ENCODE measurements around the gene ALPG.
"Not testable (repeated sequence)": the region's sequence is repeated elsewhere in the genome, so short reads cannot be mapped to it uniquely, and the experiment has no call there.

ALPG gene

GRCh38 chr2:232382331-232383225, 24.1 kb upstream of the ALPG start:
- no peak overlapping the region for H3K4me3 ChIP-seq (ENCODE audit: control insufficient read depth in 1 of 7, extremely low read depth in 1 of 7, insufficient read depth in 4 of 7, low read depth in 2 of 7, low read length in 6 of 7)
- peaks cover 0 to 18% (median 0%) of the 10 kb centered on the region in 5 experiments for H3K27me3 ChIP-seq (replicated peaks in 2 of 5; ENCODE audit: control insufficient read depth in 4 of 5, insufficient read depth in 5 of 5, low read length in 4 of 5)
- CTCF ChIA-PET = interaction anchor here (0.5 to 1.0 kb wide), 5 partner anchors 13 to 39 kb away, joined by 3 to 5 read pairs (median 3); no protein-coding TSS in a partner anchor
- POLR2A ChIA-PET = no interaction called here
- no peak for DNase-seq
- no peak overlapping the region for H3K27ac ChIP-seq (ENCODE audit: insufficient read depth in 1 of 2, low read depth in 1 of 2, low read length in 2 of 2, poor library complexity in 1 of 2, severe bottlenecking in 2 of 2)
- H3K9me3 ChIP-seq (ENCODE audit: control extremely low read depth in 1 of 5, control insufficient read depth in 4 of 5, insufficient read depth in 2 of 5, low read depth in 1 of 5, low read length in 4 of 5) = no peaks in the 10 kb centered on the region
- H3K36me3 ChIP-seq (ENCODE audit: control insufficient read depth in 4 of 4, insufficient read depth in 4 of 4, low read length in 3 of 4) = no peaks in the 10 kb centered on the region
- peaks cover 0 to 26% (median 16%) of the 10 kb centered on the region in 4 experiments for H3K4me1 ChIP-seq (ENCODE audit: control extremely low read depth in 1 of 4, control insufficient read depth in 4 of 4, insufficient read depth in 4 of 4, low read length in 3 of 4)
- WGBS (ENCODE audit: insufficient coverage) = 84% methylated on average over 9 of the region's 18 CpGs

- POLR2A ChIA-PET = no interaction called here
- DNase-seq = peak in 1 of 3 donors; percentile 28
- 92% methylated on average over 1 of the region's 1 CpG for WGBS (ENCODE audit: insufficient coverage)
- Histone ChIP-seq H3K27me3 (replicated peaks in 2 of 5; ENCODE audit: control insufficient read depth in 4 of 5, insufficient read depth in 5 of 5, low read length in 4 of 5) (peaks cover 0 to 22% (median 0%) of the 10 kb centered on the region in 5 experiments), H3K36me3 (ENCODE audit: control insufficient read depth in 4 of 4, insufficient read depth in 4 of 4, low read length in 3 of 4) (no peaks in the 10 kb centered on the region), H3K4me3 (ENCODE audit: control insufficient read depth in 1 of 7, extremely low read depth in 1 of 7, insufficient read depth in 4 of 7, low read depth in 2 of 7, low read length in 6 of 7) (no peak overlapping the region), H3K27ac (ENCODE audit: insufficient read depth in 1 of 2, low read depth in 1 of 2, low read length in 2 of 2, poor library complexity in 1 of 2, severe bottlenecking in 2 of 2) (no peak overlapping the region), H3K9me3 (ENCODE audit: control extremely low read depth in 1 of 5, control insufficient read depth in 4 of 5, insufficient read depth in 2 of 5, low read depth in 1 of 5, low read length in 4 of 5) (no peaks in the 10 kb centered on the region), H3K4me1 (ENCODE audit: control extremely low read depth in 1 of 4, control insufficient read depth in 4 of 4, insufficient read depth in 4 of 4, low read length in 3 of 4) (peaks cover 0 to 33% (median 17%) of the 10 kb centered on the region in 4 experiments)
- CTCF ChIA-PET = interaction anchor here (1.0 to 2.4 kb wide), 6 partner anchors 10 to 484 kb away, joined by 3 to 7 read pairs (median 4); no protein-coding TSS in a partner anchor
Observed at GRCh38 chr2:232384466-232384865, 22.2 kb upstream of the ALPG start.

- H3K4me3 ChIP-seq (ENCODE audit: control insufficient read depth in 1 of 7, extremely low read depth in 1 of 7, insufficient read depth in 4 of 7, low read depth in 2 of 7, low read length in 6 of 7); H3K9me3 ChIP-seq (ENCODE audit: control extremely low read depth in 1 of 5, control insufficient read depth in 4 of 5, insufficient read depth in 2 of 5, low read depth in 1 of 5, low read length in 4 of 5); DNase-seq; POLR2A ChIA-PET; H3K36me3 ChIP-seq (ENCODE audit: control insufficient read depth in 4 of 4, insufficient read depth in 4 of 4, low read length in 3 of 4); H3K27ac ChIP-seq (ENCODE audit: insufficient read depth in 1 of 2, low read depth in 1 of 2, low read length in 2 of 2, poor library complexity in 1 of 2, severe bottlenecking in 2 of 2): not testable (repeated sequence)
- CTCF ChIA-PET = interaction anchor here (1.0 to 2.4 kb wide), 5 partner anchors 11 to 484 kb away, joined by 3 to 7 read pairs (median 4); no protein-coding TSS in a partner anchor
- H3K4me1 ChIP-seq (ENCODE audit: control extremely low read depth in 1 of 4, control insufficient read depth in 4 of 4, insufficient read depth in 4 of 4, low read length in 3 of 4) = peaks cover 0 to 38% (median 18%) of the 10 kb centered on the region in 4 experiments
- peaks cover 0 to 22% (median 0%) of the 10 kb centered on the region in 5 experiments for H3K27me3 ChIP-seq (replicated peaks in 2 of 5; ENCODE audit: control insufficient read depth in 4 of 5, insufficient read depth in 5 of 5, low read length in 4 of 5)
Observed at GRCh38 chr2:232385058-232385457, 21.6 kb upstream of the ALPG start.

GRCh38 chr2:232385660-232386489, 20.8 kb upstream of the ALPG start:
- Histone ChIP-seq H3K27me3 (replicated peaks in 2 of 5; ENCODE audit: control insufficient read depth in 4 of 5, insufficient read depth in 5 of 5, low read length in 4 of 5) (peaks cover 0 to 26% (median 0%) of the 10 kb centered on the region in 5 experiments), H3K36me3 (ENCODE audit: control insufficient read depth in 4 of 4, insufficient read depth in 4 of 4, low read length in 3 of 4) (no peaks in the 10 kb centered on the region), H3K4me3 (ENCODE audit: control insufficient read depth in 1 of 7, extremely low read depth in 1 of 7, insufficient read depth in 4 of 7, low read depth in 2 of 7, low read length in 6 of 7) (peak overlapping the region in 2 of 7 experiments; percentile 32 to 58), H3K4me1 (ENCODE audit: control extremely low read depth in 1 of 4, control insufficient read depth in 4 of 4, insufficient read depth in 4 of 4, low read length in 3 of 4) (peaks cover 0 to 46% (median 24%) of the 10 kb centered on the region in 4 experiments), H3K27ac (ENCODE audit: insufficient read depth in 1 of 2, low read depth in 1 of 2, low read length in 2 of 2, poor library complexity in 1 of 2, severe bottlenecking in 2 of 2) (no peak overlapping the region), H3K9me3 (ENCODE audit: control extremely low read depth in 1 of 5, control insufficient read depth in 4 of 5, insufficient read depth in 2 of 5, low read depth in 1 of 5, low read length in 4 of 5) (no peaks in the 10 kb centered on the region)
- CTCF ChIA-PET = interaction anchor here (1.0 to 2.4 kb wide), 5 partner anchors 11 to 53 kb away, joined by 3 to 7 read pairs (median 4); no protein-coding TSS in a partner anchor
- POLR2A ChIA-PET = interaction anchor here (0.7 kb wide), 1 partner anchor 249 kb away, joined by 3 read pairs; no protein-coding TSS in a partner anchor
- WGBS (ENCODE audit: insufficient coverage) = 36% methylated on average over 23 of the region's 24 CpGs
- DNase-seq = peak; percentile 71 to 90 (median 82)

- Histone ChIP-seq H3K4me1 (ENCODE audit: control extremely low read depth in 1 of 4, control insufficient read depth in 4 of 4, insufficient read depth in 4 of 4, low read length in 3 of 4) (peaks cover 0 to 49% (median 26%) of the 10 kb centered on the region in 4 experiments), H3K4me3 (ENCODE audit: control insufficient read depth in 1 of 7, extremely low read depth in 1 of 7, insufficient read depth in 4 of 7, low read depth in 2 of 7, low read length in 6 of 7) (peak overlapping the region in 3 of 7 experiments; percentile 32 to 58 (median 36)), H3K27ac (ENCODE audit: insufficient read depth in 1 of 2, low read depth in 1 of 2, low read length in 2 of 2, poor library complexity in 1 of 2, severe bottlenecking in 2 of 2) (no peak overlapping the region), H3K36me3 (ENCODE audit: control insufficient read depth in 4 of 4, insufficient read depth in 4 of 4, low read length in 3 of 4) (no peaks in the 10 kb centered on the region), H3K27me3 (replicated peaks in 2 of 5; ENCODE audit: control insufficient read depth in 4 of 5, insufficient read depth in 5 of 5, low read length in 4 of 5) (peaks cover 0 to 27% (median 0%) of the 10 kb centered on the region in 5 experiments), H3K9me3 (ENCODE audit: control extremely low read depth in 1 of 5, control insufficient read depth in 4 of 5, insufficient read depth in 2 of 5, low read depth in 1 of 5, low read length in 4 of 5) (no peaks in the 10 kb centered on the region)
- CTCF ChIA-PET = interaction anchor here (0.6 to 2.4 kb wide), 5 partner anchors 12 to 56 kb away, joined by 3 to 7 read pairs (median 3); no protein-coding TSS in a partner anchor
- 77% methylated on average over 15 of the region's 23 CpGs for WGBS (ENCODE audit: insufficient coverage)
- peak in 1 of 3 donors; percentile 42 for DNase-seq
- POLR2A ChIA-PET = interaction anchor here (0.7 kb wide), 1 partner anchor 250 kb away, joined by 3 read pairs; no protein-coding TSS in a partner anchor
Observed at GRCh38 chr2:232386490-232386739, 20.2 kb upstream of the ALPG start.

GRCh38 chr2:232386740-232387450, 19.7 kb upstream of the ALPG start:
- no peaks in the 10 kb centered on the region for H3K36me3 ChIP-seq (ENCODE audit: control insufficient read depth in 4 of 4, insufficient read depth in 4 of 4, low read length in 3 of 4)
- DNase-seq = no peak
- H3K4me1 ChIP-seq (ENCODE audit: control extremely low read depth in 1 of 4, control insufficient read depth in 4 of 4, insufficient read depth in 4 of 4, low read length in 3 of 4) = peaks cover 0 to 50% (median 27%) of the 10 kb centered on the region in 4 experiments
- no peak overlapping the region for H3K27ac ChIP-seq (ENCODE audit: insufficient read depth in 1 of 2, low read depth in 1 of 2, low read length in 2 of 2, poor library complexity in 1 of 2, severe bottlenecking in 2 of 2)
- ChIA-PET POLR2A (interaction anchor here (0.7 kb wide), 1 partner anchor 250 kb away, joined by 3 read pairs; no protein-coding TSS in a partner anchor), CTCF (interaction anchor here (0.6 to 2.4 kb wide), 3 partner anchors 12 to 57 kb away, joined by 3 to 7 read pairs (median 5); no protein-coding TSS in a partner anchor)
- 90% methylated on average over 75 of the region's 75 CpGs for WGBS (ENCODE audit: insufficient coverage)
- H3K27me3 ChIP-seq (replicated peaks in 2 of 5; ENCODE audit: control insufficient read depth in 4 of 5, insufficient read depth in 5 of 5, low read length in 4 of 5) = peaks cover 0 to 27% (median 0%) of the 10 kb centered on the region in 5 experiments
- H3K4me3 ChIP-seq (ENCODE audit: control insufficient read depth in 1 of 7, extremely low read depth in 1 of 7, insufficient read depth in 4 of 7, low read depth in 2 of 7, low read length in 6 of 7) = peak overlapping the region in 2 of 7 experiments; percentile 36 to 58
- no peaks in the 10 kb centered on the region for H3K9me3 ChIP-seq (ENCODE audit: control extremely low read depth in 1 of 5, control insufficient read depth in 4 of 5, insufficient read depth in 2 of 5, low read depth in 1 of 5, low read length in 4 of 5)

All from common myeloid progenitor, CD34-positive (primary cell).